HG02885 (cell line): ENCODE results near the gene NKTR.

Experiments
- ATAC-seq: cut with Tn5 transposase; IDR thresholded peaks from one replicate; pipeline ENCODE4 v1.9.1; 2021; ENCODE audit warnings: mild to moderate bottlenecking; ENCODE audit not compliant: unreplicated experiment, poor library complexity

NKTR gene

GRCh38 chr3:42675909-42676308, 75.4 kb downstream of the NKTR start:
- no peak for ATAC-seq

DNA sequence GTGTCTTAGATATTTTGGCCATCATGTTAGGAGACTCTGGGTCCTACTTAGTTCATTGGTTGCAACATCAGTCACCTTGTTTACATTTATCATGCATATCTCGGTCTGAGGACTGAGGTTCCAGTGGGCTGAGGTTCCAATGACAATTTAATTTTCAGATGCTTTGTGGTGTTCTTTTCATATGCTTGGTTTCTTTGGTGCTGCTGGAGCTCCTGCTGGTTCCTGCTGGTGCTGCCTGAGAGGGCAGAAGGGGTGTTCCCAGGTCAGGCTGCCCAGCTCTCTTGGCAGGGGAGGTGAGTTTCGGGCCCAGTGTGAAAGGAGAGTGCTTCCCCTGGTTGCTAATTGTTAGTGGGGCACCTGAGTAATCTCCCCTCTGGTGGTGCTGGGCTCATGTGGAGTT, 78.0 kb downstream of the NKTR start:
- no peak for ATAC-seq

DNA sequence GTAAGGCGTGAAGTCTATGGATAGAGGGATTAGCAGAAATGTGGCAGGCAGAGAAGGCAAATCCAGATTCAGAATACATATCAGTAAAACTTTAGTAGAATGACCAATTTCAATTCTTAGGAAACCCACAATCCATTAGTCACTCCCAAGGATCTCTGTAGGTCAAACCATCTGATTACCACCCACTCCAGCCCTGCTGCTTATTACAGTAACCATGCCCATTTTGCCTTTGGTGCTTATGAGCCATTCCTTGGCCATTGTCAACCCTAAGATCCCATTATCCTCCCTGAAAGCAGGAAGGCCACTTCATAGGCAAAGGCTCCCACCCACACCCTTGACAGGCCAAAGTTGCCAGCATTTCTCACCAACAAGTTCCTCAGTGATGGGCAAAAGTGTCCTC, 79.8 kb downstream of the NKTR start:
- no peak for ATAC-seq

- ATAC-seq: no peak
These were observed 80.3 kb downstream of the NKTR start for GRCh38 chr3:42680806-42681205.

GRCh38 chr3:42681361-42682038, 81.0 kb downstream of the NKTR start:
- ATAC-seq: no peak

DNA sequence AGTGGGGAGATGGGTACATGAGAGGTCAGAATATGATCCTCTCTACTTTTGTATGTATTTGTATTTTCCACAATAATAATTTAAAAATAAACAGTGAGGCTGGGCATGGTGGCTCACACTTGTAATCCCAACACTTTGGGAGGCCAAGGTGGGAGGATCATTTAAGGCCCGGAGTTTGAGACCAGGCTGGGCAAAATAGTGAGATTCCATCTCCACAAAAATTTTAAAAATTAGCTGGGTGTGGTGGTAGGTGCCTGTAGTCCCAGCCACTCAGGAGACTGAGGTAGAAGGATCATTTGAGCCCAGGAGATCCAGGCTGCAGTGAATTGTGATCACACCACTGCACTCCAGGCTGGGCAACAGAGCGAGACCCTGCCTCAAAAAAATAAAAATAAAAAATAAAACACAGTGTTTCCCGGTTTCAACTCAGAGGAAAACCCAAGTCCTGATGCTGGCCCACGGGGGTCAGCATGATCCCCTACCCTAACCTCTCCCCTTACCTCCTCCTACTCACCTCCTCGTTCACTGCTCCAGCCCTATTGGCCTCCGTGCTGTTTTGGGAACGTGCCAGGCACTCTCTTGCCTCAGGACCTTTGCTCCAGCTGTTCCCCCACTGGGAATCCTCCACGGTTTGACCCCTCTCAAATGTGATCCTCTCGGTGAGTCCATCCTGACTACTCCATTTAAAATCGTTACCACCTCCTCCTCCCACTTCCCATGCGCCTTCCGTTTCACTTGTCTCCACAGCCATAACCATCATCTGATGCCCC, 82.0 kb downstream of the NKTR start:
- ATAC-seq: no peak

DNA sequence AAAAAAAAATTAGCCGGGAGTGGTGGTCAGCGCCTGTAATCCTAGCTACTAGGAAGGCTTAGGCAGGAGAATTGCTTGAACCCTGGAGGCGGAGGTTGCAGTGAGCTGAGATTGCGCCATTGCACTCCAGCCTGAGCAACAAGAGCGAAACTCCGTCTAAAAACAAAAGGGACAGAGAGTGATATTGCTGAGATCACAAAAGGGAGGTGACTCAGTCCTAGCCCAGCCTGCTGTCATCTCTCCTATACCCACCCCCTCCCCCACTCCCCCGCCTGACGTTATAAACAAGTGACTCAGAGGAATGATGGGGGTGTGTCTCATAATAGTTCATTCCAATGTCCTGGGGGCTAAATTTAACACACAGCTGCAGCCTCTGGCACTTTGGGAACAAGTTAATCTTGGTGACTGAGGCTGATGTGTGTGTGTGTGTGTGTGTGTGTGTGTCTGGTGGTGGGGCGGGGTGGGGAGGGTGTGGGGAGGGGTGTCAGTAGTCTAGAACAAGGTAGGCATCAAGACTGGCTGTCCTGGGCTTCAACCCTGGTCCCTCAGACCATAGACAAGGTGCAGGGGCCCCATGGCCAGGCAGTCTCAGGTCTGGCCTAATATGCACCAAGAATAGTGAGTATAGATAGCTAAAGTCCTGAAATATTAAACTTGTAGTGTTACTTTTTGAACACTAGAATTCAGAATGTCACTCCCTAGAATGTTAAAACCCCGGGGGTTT, 83.6 kb downstream of the NKTR start:
- no peak for ATAC-seq

DNA sequence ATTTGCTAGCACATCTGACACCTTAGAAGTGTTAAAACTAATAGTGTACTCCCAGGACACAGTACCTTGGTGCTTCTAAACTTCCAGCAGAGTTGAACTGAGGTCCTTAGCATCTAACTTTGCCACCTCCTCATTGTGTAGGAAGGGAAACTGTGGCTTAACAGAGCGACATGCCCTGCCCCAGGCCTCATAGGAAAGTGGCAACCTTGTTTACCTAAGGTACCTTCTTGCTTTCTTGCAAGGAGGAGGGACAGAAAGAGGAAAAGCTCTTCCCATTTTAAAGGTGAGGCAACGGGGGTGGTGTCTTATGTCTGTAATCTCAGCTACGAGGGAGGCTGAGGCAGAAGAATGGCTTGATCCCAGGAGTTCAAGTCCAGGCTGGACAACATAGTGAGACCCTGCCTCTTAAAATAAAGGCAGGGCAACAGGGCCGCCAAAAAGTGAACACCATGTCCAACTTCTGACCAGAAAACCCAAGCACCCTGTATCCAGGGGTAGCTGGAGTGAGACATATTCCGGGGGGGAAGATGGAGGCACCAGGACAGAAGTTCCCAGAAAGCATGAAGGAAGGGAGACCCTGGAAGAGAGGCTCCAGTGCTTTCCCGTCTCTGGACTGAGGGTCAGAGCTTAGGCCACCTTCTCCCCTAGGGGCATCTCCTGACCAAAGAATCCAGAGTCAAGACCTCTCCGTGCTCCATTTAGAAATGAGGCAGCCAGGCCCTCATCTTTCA, 84.3 kb downstream of the NKTR start:
- ATAC-seq: no peak

- ATAC-seq: no peak
These were observed 84.9 kb downstream of the NKTR start, which contains the start of gene KLHL40 for GRCh38 chr3:42685363-42685881. KLHL40 (plus strand) TSS chr3:42685537; CDS start chr3:42685619, 82 bp downstream.

DNA sequence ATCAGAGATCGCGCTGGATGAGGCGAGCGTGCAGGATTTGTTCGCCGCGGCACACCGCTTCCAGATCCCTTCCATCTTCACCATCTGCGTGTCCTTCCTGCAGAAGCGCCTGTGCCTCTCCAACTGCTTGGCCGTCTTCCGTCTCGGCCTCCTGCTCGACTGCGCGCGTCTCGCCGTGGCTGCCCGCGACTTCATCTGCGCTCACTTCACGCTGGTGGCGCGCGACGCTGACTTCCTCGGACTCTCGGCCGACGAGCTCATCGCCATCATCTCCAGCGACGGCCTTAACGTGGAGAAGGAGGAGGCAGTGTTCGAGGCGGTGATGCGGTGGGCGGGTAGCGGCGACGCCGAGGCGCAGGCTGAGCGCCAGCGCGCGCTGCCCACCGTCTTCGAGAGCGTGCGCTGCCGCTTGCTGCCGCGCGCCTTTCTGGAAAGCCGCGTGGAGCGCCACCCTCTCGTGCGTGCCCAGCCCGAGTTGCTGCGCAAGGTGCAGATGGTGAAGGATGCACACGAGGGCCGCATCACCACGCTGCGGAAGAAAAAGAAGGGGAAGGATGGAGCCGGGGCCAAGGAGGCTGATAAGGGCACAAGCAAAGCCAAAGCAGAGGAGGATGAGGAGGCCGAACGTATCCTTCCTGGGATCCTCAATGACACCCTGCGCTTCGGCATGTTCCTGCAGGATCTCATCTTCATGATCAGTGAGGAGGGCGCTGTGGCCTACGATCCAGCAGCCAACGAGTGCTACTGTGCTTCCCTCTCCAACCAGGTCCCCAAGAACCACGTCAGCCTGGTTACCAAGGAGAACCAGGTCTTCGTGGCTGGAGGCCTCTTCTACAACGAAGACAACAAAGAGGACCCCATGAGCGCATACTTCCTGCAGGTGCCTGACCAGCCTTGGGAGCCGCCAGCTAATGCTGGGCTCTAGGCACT, 85.7 kb downstream of the NKTR start:
- no peak for ATAC-seq

DNA sequence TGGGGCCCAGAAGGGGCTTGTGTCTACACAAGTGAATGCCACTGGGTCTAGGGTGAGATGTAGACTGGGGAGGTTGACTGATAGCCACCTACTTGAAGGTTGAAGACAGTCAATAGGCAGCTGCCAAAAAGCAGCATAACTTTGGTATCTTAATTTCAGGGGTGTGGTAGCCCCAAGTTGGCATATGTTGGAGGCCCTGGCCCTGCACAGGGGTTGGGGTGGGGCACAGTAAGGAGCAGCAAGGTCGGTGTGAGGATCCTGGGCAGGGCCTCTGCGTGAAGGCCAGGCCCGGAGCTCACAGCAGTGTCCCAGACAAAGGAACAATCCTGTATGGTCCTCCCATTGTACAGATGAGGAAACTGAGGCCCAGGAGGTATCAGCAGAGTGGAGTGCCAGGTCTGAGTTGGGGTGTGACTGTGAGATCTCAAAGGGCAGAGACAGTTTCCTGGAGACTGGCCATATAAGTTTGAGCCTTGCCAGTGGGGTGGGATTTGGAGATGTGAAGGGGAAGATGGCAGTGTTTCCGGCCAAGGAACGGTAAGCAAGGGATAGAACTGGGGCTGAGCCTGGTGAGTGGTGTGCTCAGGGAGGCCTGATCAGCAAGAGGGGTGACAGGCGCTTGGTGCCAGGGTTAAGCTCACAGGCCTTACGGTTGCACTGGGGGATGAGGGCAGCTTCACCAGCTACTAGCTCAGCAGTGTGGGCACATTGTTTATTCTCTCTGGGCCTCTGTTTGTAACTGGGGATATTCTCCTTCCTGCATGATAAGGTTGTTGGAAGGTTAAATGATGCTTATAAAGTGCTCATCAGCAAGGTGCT, 86.6 kb downstream of the NKTR start:
- ATAC-seq: no peak

DNA sequence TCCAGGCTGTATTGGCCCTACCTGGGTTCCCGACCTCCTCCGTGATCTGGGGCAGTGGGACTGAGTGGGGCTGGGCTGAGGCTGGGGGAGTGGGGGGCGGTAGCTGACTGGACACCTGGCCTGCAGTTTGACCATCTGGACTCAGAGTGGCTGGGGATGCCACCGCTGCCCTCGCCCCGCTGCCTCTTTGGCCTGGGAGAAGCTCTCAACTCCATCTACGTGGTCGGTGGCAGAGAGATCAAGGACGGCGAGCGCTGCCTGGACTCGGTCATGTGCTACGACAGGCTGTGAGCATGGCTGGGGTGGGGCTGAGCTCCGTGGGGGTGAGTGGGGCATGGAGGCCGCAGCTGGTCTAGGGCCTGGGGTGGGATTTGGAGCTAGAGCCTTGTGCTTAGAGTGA, 87.5 kb downstream of the NKTR start:
- no peak for ATAC-seq

- ATAC-seq: no peak
These were observed 88.3 kb downstream of the NKTR start for GRCh38 chr3:42688487-42689420.

DNA sequence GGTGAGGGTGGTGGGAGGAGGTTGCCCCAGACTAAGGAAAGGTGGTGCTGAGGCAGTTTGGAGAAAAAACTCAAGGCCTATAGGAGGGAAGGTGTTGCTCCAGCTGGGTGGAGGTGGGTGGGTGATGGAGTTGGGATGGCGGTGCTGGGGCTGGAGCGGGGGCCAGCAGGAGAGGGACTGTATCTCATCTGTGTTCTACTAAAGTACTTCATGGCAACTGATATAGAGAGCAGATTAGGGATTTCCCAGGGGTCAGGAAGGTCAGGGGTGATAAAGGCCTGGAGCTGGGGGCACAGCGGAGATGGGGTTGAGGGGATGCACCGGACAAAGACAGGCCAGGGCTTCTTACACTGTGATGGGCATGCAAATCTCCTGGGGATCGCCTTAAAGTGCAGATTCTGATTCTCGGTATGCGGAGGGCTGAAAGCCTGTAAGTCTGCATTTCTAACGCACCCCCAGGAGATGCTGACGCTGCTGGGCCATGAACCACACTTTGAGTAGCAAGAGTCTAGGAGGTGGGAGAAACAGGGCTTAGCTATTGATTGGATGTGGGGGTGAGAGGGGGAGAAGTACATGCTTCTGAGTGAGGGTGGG, 89.0 kb downstream of the NKTR start:
- ATAC-seq: no peak

GRCh38 chr3:42690191-42690590, 89.7 kb downstream of the NKTR start:
- ATAC-seq: no peak

GRCh38 chr3:42690766-42691680, 90.5 kb downstream of the NKTR start:
- no peak for ATAC-seq
